Peyer's patch (tissue), 4 donors: Measurements from ENCODE around the gene F12. TPM values are rescaled to one million over a fixed set of nuclear protein-coding genes. Genes with fewer than 3 reads are reported as not detected.

Experiments used
- DNase-seq, 3 donors: peaks; one replicate each; pipeline ENCODE4 v3.0.0-alpha.2; 2017 to 2019
- H3K27ac ChIP-seq, 4 donors: fragments of 200-600 bp; sonication (generic); one replicate each; pipeline ENCODE4 v1.5.1; 2016 to 2019
- H3K27me3 ChIP-seq, 2 donors: fragments of 200-600 bp; sonication (generic); one replicate each; pipeline ENCODE4 v1.5.1; 2019
- H3K36me3 ChIP-seq, 3 donors: fragments of 200-600 bp; sonication (generic); one replicate each; pipeline ENCODE4 v1.5.1; 2016 to 2019
- H3K4me1 ChIP-seq, 4 donors: fragments of 200-600 bp; sonication (generic); one replicate each; pipeline ENCODE4 v1.5.1; 2016 to 2019
- H3K4me3 ChIP-seq, 4 donors: fragments of 200-600 bp; sonication (generic); 1 replicate in 3 of 4; 2 replicates in 1 of 4; pipeline ENCODE4 v1.5.1; 2016 to 2019; ENCODE audit warnings: mild to moderate bottlenecking in 1 of 4
- H3K9me3 ChIP-seq, 4 donors: fragments of 200-600 bp; sonication (generic); one replicate each; pipeline ENCODE4 v1.5.1; 2016 to 2019; ENCODE audit warnings: mild to moderate bottlenecking in 1 of 4
- POLR2A ChIP-seq, 2 donors: fragments of 450-650 bp; IDR thresholded peaks; one replicate each; pipeline ENCODE4 v1.5.1; 2017; ENCODE audit warnings: antibody characterized with exemption in 2 of 2, mild to moderate bottlenecking in 2 of 2, moderate library complexity in 2 of 2
- total RNA-seq, 4 donors: library from RNA; depleted of rRNA; stranded (reverse); fragments of >200 nt; gene quantifications; one replicate each; pipeline ENCODE4 v1.1.0, GENCODE V29; 2016
- TF ChIP-seq, protein P1 (sequence below), 6 experiments: fragments of 450-650 bp in 4 of 6; fragments of 200-600 bp in 2 of 6; sonication (generic) in 1 of 6; IDR thresholded peaks; one replicate each; pipeline ENCODE4 v1.5.1; 2017 to 2019; ENCODE audit warnings: antibody characterized with exemption in 6 of 6, mild to moderate bottlenecking in 3 of 6, moderate library complexity in 1 of 6

Gene F12
- total RNA-seq, 4 donors from 2014 or later, result 1.7 to 22.2 (median 7.8) TPM

DNA sequence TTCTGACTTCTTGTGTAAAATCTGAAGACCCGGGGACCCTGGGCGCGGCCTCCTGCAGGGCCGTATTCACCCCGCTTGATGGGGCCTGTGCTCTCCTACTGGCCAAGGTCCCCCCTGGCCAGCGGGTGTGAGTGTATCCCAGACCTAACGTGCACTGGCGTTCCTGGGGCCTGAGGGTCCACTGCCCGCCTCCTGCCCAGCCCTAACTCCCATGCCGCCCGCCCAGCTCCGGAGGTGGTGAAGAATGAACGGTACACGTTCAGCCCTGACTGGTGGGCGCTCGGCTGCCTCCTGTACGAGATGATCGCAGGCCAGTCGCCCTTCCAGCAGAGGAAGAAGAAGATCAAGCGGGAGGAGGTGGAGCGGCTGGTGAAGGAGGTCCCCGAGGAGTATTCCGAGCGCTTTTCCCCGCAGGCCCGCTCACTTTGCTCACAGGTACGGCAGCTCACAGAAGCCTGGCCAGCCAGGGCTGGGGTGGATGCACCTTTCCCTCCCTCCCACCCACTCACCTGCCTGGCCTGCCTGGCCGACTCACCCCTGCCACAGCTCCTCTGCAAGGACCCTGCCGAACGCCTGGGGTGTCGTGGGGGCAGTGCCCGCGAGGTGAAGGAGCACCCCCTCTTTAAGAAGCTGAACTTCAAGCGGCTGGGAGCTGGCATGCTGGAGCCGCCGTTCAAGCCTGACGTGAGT is 26.6 kb upstream of the F12 start:
- Histone ChIP-seq H3K4me1 (peaks cover 0 to 32% (median 14%) of the 10 kb centered on the region in 4 donors), H3K27ac (no peak overlapping the region), H3K9me3 (no peaks in the 10 kb centered on the region), H3K36me3 (peaks cover 0 to 84% (median 0%) of the 10 kb centered on the region in 3 donors), H3K27me3 (no peaks in the 10 kb centered on the region), H3K4me3 (no peak overlapping the region)
- no peak for DNase-seq
- TF ChIP-seq, protein P1, sequence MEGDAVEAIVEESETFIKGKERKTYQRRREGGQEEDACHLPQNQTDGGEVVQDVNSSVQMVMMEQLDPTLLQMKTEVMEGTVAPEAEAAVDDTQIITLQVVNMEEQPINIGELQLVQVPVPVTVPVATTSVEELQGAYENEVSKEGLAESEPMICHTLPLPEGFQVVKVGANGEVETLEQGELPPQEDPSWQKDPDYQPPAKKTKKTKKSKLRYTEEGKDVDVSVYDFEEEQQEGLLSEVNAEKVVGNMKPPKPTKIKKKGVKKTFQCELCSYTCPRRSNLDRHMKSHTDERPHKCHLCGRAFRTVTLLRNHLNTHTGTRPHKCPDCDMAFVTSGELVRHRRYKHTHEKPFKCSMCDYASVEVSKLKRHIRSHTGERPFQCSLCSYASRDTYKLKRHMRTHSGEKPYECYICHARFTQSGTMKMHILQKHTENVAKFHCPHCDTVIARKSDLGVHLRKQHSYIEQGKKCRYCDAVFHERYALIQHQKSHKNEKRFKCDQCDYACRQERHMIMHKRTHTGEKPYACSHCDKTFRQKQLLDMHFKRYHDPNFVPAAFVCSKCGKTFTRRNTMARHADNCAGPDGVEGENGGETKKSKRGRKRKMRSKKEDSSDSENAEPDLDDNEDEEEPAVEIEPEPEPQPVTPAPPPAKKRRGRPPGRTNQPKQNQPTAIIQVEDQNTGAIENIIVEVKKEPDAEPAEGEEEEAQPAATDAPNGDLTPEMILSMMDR (IDR thresholded peaks at IDR 0.05), result no peak
- TF ChIP-seq POLR2A (IDR thresholded peaks at IDR 0.05), result no peak

- Histone ChIP-seq H3K36me3 (peaks cover 0 to 84% (median 0%) of the 10 kb centered on the region in 3 donors), H3K4me1 (peaks cover 0 to 40% (median 22%) of the 10 kb centered on the region in 4 donors), H3K4me3 (no peak overlapping the region), H3K27me3 (no peaks in the 10 kb centered on the region), H3K27ac (peak overlapping the region in 1 of 4 donors; percentile 17), H3K9me3 (no peaks in the 10 kb centered on the region)
- peak in 1 of 3 donors; percentile 44 for DNase-seq
- TF ChIP-seq POLR2A (IDR thresholded peaks at IDR 0.05), result no peak
- TF ChIP-seq, protein P1 (IDR thresholded peaks at IDR 0.05), result no peak
These were observed 25.8 kb upstream of the F12 start for GRCh38 chr5:177434942-177435738.

DNA sequence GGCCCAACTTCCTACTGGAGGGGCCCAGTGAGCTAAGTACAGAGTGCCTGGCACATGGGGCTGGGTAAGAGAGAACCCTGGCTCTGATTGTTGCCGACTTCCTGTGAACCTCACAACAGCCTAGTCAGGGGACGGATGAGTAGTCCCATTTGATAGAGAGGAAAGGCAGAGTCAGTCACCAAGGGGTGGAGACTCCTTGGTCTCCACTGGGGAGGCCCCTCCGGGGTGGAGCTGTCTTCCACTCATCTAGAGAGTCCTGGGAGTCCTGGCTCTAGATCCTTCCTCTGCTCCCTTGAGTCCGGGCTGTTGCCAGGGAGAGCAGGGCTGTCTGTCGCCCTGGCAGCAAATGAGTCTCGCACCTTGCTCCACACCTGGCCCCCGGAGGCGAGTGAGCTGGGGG is 25.1 kb upstream of the F12 start:
- H3K4me3 ChIP-seq, result no peak overlapping the region
- H3K27ac ChIP-seq, result peak overlapping the region in 1 of 4 donors; percentile 17
- TF ChIP-seq POLR2A (IDR thresholded peaks at IDR 0.05), result no peak
- TF ChIP-seq, protein P1 (IDR thresholded peaks at IDR 0.05), result no peak
- no peaks in the 10 kb centered on the region for H3K27me3 ChIP-seq
- H3K4me1 ChIP-seq, result peaks cover 0 to 47% (median 26%) of the 10 kb centered on the region in 4 donors
- DNase-seq, result no peak
- H3K9me3 ChIP-seq, result no peaks in the 10 kb centered on the region
- H3K36me3 ChIP-seq, result peaks cover 0 to 83% (median 0%) of the 10 kb centered on the region in 3 donors

DNA sequence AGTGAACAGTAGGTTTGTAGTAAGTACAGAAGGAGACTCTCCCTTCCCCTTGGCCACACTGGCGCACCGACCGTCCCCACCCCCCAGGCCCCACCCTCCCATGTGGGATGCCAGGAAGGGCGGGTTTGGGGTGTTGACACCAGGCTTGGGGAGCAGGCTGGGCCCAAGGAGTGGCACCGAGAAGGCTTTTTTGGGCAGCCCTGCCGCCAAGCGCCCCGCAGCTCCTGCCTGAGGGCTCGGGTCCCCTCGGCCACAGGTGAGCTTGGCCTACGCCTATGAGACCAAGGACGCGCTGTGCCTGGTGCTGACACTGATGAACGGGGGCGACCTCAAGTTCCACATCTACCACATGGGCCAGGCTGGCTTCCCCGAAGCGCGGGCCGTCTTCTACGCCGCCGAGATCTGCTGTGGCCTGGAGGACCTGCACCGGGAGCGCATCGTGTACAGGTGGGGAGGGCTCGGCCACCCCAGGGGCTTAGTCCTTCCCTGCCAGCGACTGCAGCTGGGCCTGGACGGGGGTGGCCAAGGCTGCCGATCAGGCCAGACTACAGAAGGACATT is 24.4 kb upstream of the F12 start:
- peak overlapping the region in 1 of 4 donors; percentile 57 for H3K27ac ChIP-seq
- peaks cover 0 to 52% (median 30%) of the 10 kb centered on the region in 4 donors for H3K4me1 ChIP-seq
- TF ChIP-seq, protein P1 (IDR thresholded peaks at IDR 0.05), result no peak
- no peak for TF ChIP-seq POLR2A (IDR thresholded peaks at IDR 0.05)
- H3K4me3 ChIP-seq, result no peak overlapping the region
- H3K9me3 ChIP-seq, result no peaks in the 10 kb centered on the region
- peaks cover 0 to 82% (median 0%) of the 10 kb centered on the region in 3 donors for H3K36me3 ChIP-seq
- peak in 1 of 3 donors; percentile 46 for DNase-seq
- no peaks in the 10 kb centered on the region for H3K27me3 ChIP-seq

DNA sequence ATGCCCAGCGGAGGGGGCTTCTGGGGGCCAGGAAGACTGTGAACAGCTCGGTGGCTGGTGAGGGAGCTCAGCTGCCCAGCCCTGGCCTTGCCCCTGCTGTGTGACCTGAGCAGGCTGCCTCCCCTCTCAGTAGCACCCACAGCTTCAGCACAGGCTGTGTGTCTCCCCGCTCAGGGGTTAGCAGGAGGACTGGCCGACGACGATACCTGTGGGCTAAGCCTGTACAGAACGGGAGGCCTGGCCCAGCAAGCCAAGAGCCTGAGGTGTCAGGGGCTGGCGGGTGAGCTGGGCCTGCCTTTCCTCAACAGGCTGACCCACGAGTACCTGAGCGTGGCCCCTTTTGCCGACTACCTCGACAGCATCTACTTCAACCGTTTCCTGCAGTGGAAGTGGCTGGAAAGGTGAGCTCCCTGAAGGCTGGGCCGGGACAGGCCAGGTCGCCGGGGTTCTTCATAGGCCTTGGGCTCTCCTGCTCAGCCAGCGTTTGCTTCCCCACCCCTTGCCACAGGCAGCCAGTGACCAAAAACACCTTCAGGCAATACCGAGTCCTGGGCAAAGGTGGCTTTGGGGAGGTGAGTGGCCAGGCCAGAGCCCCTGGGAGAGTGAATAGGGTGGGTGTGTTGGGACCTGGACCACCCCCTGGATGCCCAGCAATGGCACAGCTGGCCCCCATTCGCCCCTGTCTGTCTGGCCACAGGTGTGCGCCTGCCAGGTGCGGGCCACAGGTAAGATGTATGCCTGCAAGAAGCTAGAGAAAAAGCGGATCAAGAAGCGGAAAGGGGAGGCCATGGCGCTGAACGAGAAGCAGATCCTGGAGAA is 23.7 kb upstream of the F12 start:
- TF ChIP-seq, protein P1 (IDR thresholded peaks at IDR 0.05), result no peak
- no peak for TF ChIP-seq POLR2A (IDR thresholded peaks at IDR 0.05)
- DNase-seq, result peak in 1 of 3 donors; percentile 49
- no peaks in the 10 kb centered on the region for H3K9me3 ChIP-seq
- peak overlapping the region in 3 of 4 donors; percentile 65 to 94 (median 72) for H3K27ac ChIP-seq
- no peaks in the 10 kb centered on the region for H3K27me3 ChIP-seq
- H3K4me3 ChIP-seq, result peak overlapping the region in 1 of 4 donors; percentile 18
- H3K36me3 ChIP-seq, result peaks cover 0 to 77% (median 0%) of the 10 kb centered on the region in 3 donors
- peaks cover 0 to 59% (median 35%) of the 10 kb centered on the region in 4 donors for H3K4me1 ChIP-seq
